ENCODE measurements around the gene AGAP1. TPM values are rescaled to one million over a fixed set of nuclear protein-coding genes. Genes with fewer than 3 reads are reported as not detected.

The AGAP1 gene
- polyA plus RNA-seq, 1 donor from 2014 or later, result 17.4 TPM

DNA sequence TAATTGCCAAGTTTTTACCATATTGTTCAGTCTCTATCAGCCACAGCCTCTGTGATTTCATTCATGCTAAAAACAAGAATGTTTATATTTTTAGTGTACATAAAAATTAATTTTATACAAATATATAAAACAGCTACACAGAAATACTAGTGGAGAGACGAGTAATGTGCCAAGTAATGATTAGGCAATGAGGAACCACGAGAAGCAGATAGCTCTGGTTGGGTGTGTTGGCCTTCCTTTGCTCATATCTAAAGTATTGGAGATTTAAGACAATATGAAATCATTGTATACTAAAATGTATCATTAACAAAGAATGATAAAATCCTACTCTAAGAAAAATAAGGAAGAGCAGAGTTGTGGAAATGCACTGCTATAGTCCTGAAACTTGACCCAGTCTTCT, 326.7 kb downstream of the AGAP1 start:
- H3F3A ChIP-seq (ENCODE audit: insufficient read depth, low read length, poor library complexity, severe bottlenecking), result no peaks in the 10 kb centered on the region
- H3K27ac ChIP-seq (ENCODE audit: low read length), result no peak overlapping the region
- H4K20me1 ChIP-seq (ENCODE audit: insufficient read depth), result no peaks in the 10 kb centered on the region
- H3K36me3 ChIP-seq (ENCODE audit: insufficient read depth, low read length), result peaks cover 12% of the 10 kb centered on the region
- no peaks in the 10 kb centered on the region for H3K9me3 ChIP-seq (ENCODE audit: low read length)
- H3K9me2 ChIP-seq (ENCODE audit: insufficient read depth, low read length), result no peaks in the 10 kb centered on the region
- TF ChIP-seq, protein P1, sequence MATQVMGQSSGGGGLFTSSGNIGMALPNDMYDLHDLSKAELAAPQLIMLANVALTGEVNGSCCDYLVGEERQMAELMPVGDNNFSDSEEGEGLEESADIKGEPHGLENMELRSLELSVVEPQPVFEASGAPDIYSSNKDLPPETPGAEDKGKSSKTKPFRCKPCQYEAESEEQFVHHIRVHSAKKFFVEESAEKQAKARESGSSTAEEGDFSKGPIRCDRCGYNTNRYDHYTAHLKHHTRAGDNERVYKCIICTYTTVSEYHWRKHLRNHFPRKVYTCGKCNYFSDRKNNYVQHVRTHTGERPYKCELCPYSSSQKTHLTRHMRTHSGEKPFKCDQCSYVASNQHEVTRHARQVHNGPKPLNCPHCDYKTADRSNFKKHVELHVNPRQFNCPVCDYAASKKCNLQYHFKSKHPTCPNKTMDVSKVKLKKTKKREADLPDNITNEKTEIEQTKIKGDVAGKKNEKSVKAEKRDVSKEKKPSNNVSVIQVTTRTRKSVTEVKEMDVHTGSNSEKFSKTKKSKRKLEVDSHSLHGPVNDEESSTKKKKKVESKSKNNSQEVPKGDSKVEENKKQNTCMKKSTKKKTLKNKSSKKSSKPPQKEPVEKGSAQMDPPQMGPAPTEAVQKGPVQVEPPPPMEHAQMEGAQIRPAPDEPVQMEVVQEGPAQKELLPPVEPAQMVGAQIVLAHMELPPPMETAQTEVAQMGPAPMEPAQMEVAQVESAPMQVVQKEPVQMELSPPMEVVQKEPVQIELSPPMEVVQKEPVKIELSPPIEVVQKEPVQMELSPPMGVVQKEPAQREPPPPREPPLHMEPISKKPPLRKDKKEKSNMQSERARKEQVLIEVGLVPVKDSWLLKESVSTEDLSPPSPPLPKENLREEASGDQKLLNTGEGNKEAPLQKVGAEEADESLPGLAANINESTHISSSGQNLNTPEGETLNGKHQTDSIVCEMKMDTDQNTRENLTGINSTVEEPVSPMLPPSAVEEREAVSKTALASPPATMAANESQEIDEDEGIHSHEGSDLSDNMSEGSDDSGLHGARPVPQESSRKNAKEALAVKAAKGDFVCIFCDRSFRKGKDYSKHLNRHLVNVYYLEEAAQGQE (IDR thresholded peaks at IDR 0.05; ENCODE audit: borderline replicate concordance), result no peak
- no peak overlapping the region for H3K9ac ChIP-seq (ENCODE audit: low read length)
- no peak overlapping the region for H3K4me3 ChIP-seq (ENCODE audit: low read length)
- H3K4me2 ChIP-seq (ENCODE audit: low read length), result no peak overlapping the region
- no peaks in the 10 kb centered on the region for H3K27me3 ChIP-seq (ENCODE audit: insufficient read depth, low read depth, low read length)
- H2AFZ ChIP-seq (ENCODE audit: low read depth, low read length), result no peak overlapping the region
- H3K79me2 ChIP-seq (replicated peaks; ENCODE audit: insufficient read depth, low read length), result no peaks in the 10 kb centered on the region

DNA sequence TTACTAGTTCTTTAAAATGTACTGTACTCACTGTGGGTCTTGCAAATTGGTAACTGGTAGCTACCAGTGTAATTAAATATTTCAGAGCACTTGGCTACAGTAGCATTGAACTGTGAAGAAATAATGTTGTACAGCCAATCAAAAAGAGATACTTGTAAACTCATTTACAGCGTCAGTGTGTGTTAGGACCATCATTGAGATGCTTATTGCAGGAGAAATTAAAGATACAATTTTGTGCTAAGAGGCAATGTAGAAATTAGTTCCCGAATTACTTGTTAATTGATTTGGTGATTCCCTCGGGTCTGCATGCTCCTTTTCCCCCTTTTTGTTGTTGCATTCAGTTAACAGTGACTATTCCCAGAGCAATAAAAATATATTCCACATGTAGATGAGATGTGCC, 330.5 kb downstream of the AGAP1 start:
- Histone ChIP-seq H3K9me3 (ENCODE audit: low read length) (no peaks in the 10 kb centered on the region), H3K9ac (ENCODE audit: low read length) (no peak overlapping the region), H3K4me3 (ENCODE audit: low read length) (no peak overlapping the region), H3K9me2 (ENCODE audit: insufficient read depth, low read length) (no peaks in the 10 kb centered on the region), H3K79me2 (replicated peaks; ENCODE audit: insufficient read depth, low read length) (no peaks in the 10 kb centered on the region), H4K20me1 (ENCODE audit: insufficient read depth) (no peaks in the 10 kb centered on the region), H3K27ac (ENCODE audit: low read length) (no peak overlapping the region), H3K36me3 (ENCODE audit: insufficient read depth, low read length) (peaks cover 9% of the 10 kb centered on the region), H3F3A (ENCODE audit: insufficient read depth, low read length, poor library complexity, severe bottlenecking) (no peaks in the 10 kb centered on the region), H3K27me3 (ENCODE audit: insufficient read depth, low read depth, low read length) (no peaks in the 10 kb centered on the region), H2AFZ (ENCODE audit: low read depth, low read length) (no peak overlapping the region), H3K4me2 (ENCODE audit: low read length) (no peak overlapping the region)
- TF ChIP-seq, protein P1 (IDR thresholded peaks at IDR 0.05; ENCODE audit: borderline replicate concordance), result no peak
- TF ChIP-seq POLR2AphosphoS5 (IDR thresholded peaks at IDR 0.05), result no peak
- TF ChIP-seq EZH2 (IDR thresholded peaks at IDR 0.05; ENCODE audit: borderline replicate concordance, insufficient read depth, low read length, poor library complexity, severe bottlenecking), result no peak
- no peak for TF ChIP-seq MXI1 (conservative IDR thresholded peaks at IDR 0.05; ENCODE audit: poor library complexity, severe bottlenecking)
- no peak for TF ChIP-seq RAD21 (conservative IDR thresholded peaks at IDR 0.05)
- TF ChIP-seq, protein P2, sequence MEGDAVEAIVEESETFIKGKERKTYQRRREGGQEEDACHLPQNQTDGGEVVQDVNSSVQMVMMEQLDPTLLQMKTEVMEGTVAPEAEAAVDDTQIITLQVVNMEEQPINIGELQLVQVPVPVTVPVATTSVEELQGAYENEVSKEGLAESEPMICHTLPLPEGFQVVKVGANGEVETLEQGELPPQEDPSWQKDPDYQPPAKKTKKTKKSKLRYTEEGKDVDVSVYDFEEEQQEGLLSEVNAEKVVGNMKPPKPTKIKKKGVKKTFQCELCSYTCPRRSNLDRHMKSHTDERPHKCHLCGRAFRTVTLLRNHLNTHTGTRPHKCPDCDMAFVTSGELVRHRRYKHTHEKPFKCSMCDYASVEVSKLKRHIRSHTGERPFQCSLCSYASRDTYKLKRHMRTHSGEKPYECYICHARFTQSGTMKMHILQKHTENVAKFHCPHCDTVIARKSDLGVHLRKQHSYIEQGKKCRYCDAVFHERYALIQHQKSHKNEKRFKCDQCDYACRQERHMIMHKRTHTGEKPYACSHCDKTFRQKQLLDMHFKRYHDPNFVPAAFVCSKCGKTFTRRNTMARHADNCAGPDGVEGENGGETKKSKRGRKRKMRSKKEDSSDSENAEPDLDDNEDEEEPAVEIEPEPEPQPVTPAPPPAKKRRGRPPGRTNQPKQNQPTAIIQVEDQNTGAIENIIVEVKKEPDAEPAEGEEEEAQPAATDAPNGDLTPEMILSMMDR (IDR thresholded peaks at IDR 0.05; ENCODE audit: poor library complexity, severe bottlenecking), result no peak
- no peak for TF ChIP-seq SMC3 (conservative IDR thresholded peaks at IDR 0.05; ENCODE audit: poor library complexity)
- TF ChIP-seq EP300 (conservative IDR thresholded peaks at IDR 0.05; ENCODE audit: poor library complexity, severe bottlenecking), result no peak
- TF ChIP-seq TAF1 (IDR thresholded peaks at IDR 0.05; ENCODE audit: low read depth), result no peak

All from neural cell (in vitro differentiated cells).